ENCODE data around the gene CFAP52.

GRCh38 chr17:9568004-9568403 is 8.4 kb upstream of the CFAP52 start:
- TF ChIP-seq CTCF (IDR thresholded peaks at IDR 0.05; ENCODE audit: low read depth, low read length, missing input control) (no peak), REST (IDR thresholded peaks at IDR 0.05) (no peak), MAX (IDR thresholded peaks at IDR 0.05) (no peak), YY1 (IDR thresholded peaks at IDR 0.05) (no peak), TAF1 (conservative IDR thresholded peaks at IDR 0.05) (no peak), EGR1 (IDR thresholded peaks at IDR 0.05; ENCODE audit: low read depth in 2 of 2) (no peak), ATF3 (IDR thresholded peaks at IDR 0.05) (no peak), FOXA1 (IDR thresholded peaks at IDR 0.05) (no peak), ZBTB33 (IDR thresholded peaks at IDR 0.05) (no peak), GABPA (IDR thresholded peaks at IDR 0.05 in 1 of 2, conservative IDR thresholded peaks at IDR 0.05 in 1 of 2) (no peak), RAD21 (IDR thresholded peaks at IDR 0.05) (no peak), JUND (IDR thresholded peaks at IDR 0.05) (no peak)
